Type B pancreatic cell (in vitro differentiated cells): ENCODE data around the gene PDGFB. TPM values are rescaled to one million over a fixed set of nuclear protein-coding genes. Genes with fewer than 3 reads are reported as not detected.

Experiments
- DNase-seq: peaks from one replicate; pipeline ENCODE4 v3.0.0; 2021; ENCODE audit warnings: mixed read lengths; ENCODE audit not compliant: unreplicated experiment; ENCODE audit errors: extremely low spot score
- H3K27ac Mint-ChIP-seq: 2 replicates; pipeline ENCODE4 v1.8.0; 2021; ENCODE audit warnings: mild to moderate bottlenecking, mixed read lengths
- H3K27me3 Mint-ChIP-seq: 2 replicates; pipeline ENCODE4 v1.8.0; 2021; ENCODE audit warnings: mixed read lengths
- H3K36me3 Mint-ChIP-seq: 2 replicates; pipeline ENCODE4 v1.8.0; 2021; ENCODE audit warnings: mixed read lengths
- H3K4me1 Mint-ChIP-seq: one replicate; pipeline ENCODE4 v1.8.0; 2021; ENCODE audit warnings: mixed read lengths; ENCODE audit not compliant: unreplicated experiment
- H3K4me3 Mint-ChIP-seq: 2 replicates; pipeline ENCODE4 v1.8.0; 2021; ENCODE audit warnings: mild to moderate bottlenecking, mixed read lengths
- H3K9me3 Mint-ChIP-seq: 2 replicates; pipeline ENCODE4 v1.8.0; 2021; ENCODE audit warnings: mixed read lengths
- total RNA-seq: library from RNA; stranded (reverse); gene quantifications from 2 replicates; pipeline ENCODE4 v1.2.1, GENCODE V29; 2021; ENCODE audit warnings: low replicate concordance
- TF ChIP-seq, protein P1 (sequence below): fragments of 200-600 bp; sonication (generic); conservative IDR thresholded peaks from 2 replicates; pipeline ENCODE4 v1.5.0; 2021; ENCODE audit warnings: antibody characterized with exemption, mild to moderate bottlenecking

PDGFB gene
- total RNA-seq, 1 donor from 2014 or later, result 2.9 TPM

DNA sequence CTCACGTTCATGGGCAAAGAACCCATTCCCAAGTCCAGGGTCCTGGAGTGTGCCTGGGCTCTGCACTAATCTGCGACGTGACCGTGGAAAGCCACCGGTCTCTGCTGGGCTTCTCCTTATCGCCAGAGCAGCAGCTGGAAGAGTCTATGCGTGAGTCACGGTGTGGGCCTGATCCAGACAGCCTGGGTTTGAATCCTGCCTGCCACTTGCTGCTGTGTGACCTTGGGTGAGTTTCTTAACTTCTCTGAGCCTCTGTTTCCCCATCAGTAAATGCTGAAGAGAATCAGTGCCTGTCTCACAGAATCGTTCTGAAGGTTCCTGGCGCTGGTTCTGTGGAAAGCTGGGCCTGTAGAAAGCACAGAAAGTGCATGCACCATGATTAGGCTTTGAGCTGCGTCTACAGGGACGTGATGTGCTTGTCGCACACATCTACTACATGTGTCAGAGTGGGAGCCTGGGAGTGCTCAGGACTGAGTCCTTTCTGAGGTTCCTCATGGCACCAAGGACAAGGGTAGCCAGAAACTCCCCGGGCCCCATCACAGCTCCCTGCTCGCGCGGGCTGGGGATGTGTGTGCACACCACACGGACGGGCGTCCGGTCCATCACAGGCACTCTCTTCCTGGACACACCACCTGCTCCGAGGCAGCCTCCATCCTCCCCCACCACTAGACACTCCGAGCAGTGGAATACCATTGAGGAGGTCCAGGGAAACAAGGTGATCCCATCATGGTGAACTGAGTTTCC, 20.5 kb upstream of the PDGFB start:
- Mint-ChIP-seq H3K4me3 (no peak overlapping the region), H3K4me1 (peaks cover 4% of the 10 kb centered on the region), H3K36me3 (no peaks in the 10 kb centered on the region), H3K9me3 (peaks cover 5% of the 10 kb centered on the region), H3K27ac (no peak overlapping the region), H3K27me3 (no peaks in the 10 kb centered on the region)
- no peak for DNase-seq
- TF ChIP-seq, protein P1, sequence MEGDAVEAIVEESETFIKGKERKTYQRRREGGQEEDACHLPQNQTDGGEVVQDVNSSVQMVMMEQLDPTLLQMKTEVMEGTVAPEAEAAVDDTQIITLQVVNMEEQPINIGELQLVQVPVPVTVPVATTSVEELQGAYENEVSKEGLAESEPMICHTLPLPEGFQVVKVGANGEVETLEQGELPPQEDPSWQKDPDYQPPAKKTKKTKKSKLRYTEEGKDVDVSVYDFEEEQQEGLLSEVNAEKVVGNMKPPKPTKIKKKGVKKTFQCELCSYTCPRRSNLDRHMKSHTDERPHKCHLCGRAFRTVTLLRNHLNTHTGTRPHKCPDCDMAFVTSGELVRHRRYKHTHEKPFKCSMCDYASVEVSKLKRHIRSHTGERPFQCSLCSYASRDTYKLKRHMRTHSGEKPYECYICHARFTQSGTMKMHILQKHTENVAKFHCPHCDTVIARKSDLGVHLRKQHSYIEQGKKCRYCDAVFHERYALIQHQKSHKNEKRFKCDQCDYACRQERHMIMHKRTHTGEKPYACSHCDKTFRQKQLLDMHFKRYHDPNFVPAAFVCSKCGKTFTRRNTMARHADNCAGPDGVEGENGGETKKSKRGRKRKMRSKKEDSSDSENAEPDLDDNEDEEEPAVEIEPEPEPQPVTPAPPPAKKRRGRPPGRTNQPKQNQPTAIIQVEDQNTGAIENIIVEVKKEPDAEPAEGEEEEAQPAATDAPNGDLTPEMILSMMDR, result no peak

DNA sequence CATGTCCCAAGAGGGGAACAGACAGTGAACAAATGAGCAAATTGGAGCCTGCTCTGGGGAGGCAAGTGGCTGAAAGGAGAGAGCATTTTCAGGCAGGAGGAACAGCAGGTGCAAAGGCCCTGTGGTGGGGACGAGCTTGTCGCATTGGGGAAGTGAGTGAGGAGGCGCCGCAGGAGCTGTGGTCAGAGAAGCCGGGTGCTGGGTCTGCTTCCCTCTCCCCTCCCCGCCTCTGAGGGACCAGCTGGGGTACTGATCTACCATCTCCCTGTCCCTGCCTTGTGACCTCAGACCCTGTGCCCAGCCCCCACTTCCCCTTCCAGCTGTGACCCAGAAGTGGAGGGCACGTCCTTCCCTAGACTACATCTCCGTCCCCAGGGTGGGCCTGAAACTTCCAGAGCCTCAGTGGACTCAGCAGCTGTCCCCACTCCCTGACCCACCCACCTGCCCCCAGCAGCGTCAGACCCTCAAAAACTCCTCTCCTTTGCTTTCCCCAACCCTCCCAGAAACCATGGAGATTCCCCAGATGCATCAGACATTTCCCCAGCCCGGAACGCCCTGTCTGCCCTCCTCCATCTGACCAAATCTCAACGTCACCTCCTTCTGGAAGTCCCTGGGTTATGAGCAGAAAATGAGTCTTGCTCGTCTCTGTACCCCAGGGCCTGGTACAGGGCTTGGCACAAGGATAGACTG, 19.7 kb upstream of the PDGFB start:
- Mint-ChIP-seq H3K9me3 (peaks cover 5% of the 10 kb centered on the region), H3K4me1 (peaks cover 4% of the 10 kb centered on the region), H3K4me3 (no peak overlapping the region), H3K27me3 (no peaks in the 10 kb centered on the region), H3K36me3 (no peaks in the 10 kb centered on the region), H3K27ac (no peak overlapping the region)
- DNase-seq, result no peak
- TF ChIP-seq, protein P1, result no peak

DNA sequence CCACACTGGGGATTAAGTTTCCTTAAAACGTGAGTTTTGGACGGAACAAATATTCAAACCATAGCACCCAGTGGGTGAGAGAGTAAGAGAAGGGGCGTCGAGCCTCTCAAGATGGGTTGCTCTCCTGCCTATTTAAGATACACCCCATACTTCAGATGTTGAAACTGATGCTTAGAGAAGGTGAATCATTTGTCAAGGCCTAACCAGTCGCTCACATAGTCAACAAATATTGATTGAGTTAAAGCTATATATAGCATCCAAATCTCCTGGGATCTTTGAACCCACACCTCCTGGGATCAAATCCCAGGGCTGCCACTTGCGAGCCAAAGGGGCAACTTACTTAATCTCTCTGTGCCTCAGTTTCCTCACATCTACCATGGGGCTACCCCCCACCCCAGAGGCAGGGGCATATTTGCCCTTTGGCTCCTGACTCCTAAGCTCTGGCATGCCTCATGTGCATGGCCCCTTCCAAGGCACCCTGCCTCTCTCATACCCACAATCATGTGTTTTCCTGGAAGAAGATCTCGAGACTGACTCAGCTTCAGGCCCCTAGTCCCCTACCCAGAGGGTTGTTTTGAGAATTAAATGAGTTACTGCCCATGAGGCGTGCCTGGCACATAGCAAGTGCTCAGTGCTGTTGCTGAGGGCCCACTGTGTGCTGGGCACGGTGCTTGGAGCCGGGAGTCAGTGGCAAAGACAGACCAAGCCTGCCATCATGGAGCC, 19.0 kb upstream of the PDGFB start:
- Mint-ChIP-seq H3K36me3 (no peaks in the 10 kb centered on the region), H3K27me3 (no peaks in the 10 kb centered on the region), H3K4me3 (no peak overlapping the region), H3K27ac (no peak overlapping the region), H3K4me1 (peaks cover 4% of the 10 kb centered on the region), H3K9me3 (peaks cover 5% of the 10 kb centered on the region)
- DNase-seq, result no peak
- TF ChIP-seq, protein P1, result no peak

DNA sequence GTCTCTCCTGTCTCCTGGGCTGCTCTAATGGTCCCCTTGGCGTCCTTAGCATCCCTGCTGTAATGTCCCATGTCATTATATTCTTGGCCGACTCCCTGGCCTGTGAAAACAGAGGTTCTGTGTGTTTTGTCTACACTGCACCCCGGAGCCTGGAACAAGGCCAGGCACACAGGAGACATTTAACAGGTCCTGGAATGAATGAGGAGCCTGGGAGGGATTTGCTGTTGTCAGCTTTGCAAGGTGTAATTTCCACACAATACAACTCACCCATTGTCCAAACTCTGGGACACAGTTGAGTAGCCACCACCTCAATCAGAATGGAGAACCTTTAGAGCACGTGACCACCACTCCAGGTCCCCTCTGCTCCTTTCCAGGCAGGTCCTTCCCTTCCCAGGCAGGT, 14.9 kb upstream of the PDGFB start:
- no peaks in the 10 kb centered on the region for H3K36me3 Mint-ChIP-seq
- TF ChIP-seq, protein P1, result no peak
- H3K27me3 Mint-ChIP-seq, result no peaks in the 10 kb centered on the region
- no peak overlapping the region for H3K27ac Mint-ChIP-seq
- peaks cover 15% of the 10 kb centered on the region for H3K4me1 Mint-ChIP-seq
- peaks cover 5% of the 10 kb centered on the region for H3K9me3 Mint-ChIP-seq
- DNase-seq, result no peak
- no peak overlapping the region for H3K4me3 Mint-ChIP-seq

DNA sequence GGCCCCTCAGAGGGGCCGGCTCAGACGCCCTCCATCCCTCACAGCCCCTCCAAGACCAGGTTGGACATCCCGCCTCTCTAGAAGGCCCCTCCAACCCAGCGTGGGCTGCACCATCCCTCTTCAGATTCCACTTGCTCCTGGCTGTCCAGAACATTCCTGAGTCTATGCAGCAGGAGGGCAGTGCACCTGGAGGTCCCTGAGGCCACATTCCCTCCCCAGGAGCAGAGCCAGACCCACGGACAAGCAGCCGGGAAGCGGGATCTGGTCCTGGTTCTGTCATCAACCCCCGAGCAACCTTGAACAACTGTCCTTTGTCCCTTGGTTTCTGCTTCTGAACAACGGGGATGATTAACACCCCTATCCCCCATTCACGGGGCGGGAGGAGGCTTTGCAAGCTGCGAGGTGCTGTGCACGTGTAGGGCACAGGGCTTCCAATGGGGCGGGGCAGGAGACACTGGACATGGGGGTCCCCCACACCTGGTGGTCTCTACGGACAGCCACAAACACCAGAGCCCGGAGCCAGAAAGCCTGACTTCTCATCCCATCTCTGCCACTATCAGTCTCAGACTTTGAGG, 13.2 kb upstream of the PDGFB start:
- Mint-ChIP-seq H3K27ac (no peak overlapping the region), H3K27me3 (no peaks in the 10 kb centered on the region), H3K4me1 (peaks cover 16% of the 10 kb centered on the region), H3K36me3 (no peaks in the 10 kb centered on the region), H3K4me3 (no peak overlapping the region), H3K9me3 (peaks cover 5% of the 10 kb centered on the region)
- TF ChIP-seq, protein P1, result no peak
- DNase-seq, result no peak
